Subcutaneous adipose tissue (tissue), 4 donors: ENCODE data around the gene ZNRF2. TPM values are rescaled to one million over a fixed set of nuclear protein-coding genes. Genes with fewer than 3 reads are reported as not detected.

Experiments used
- total RNA-seq, 4 donors: library from RNA; depleted of rRNA; stranded (reverse); fragments of >200 nt; gene quantifications; one replicate each; pipeline ENCODE4 v1.1.0, GENCODE V29; 2016
- TF ChIP-seq, protein P1 (sequence below): fragments of 450-650 bp; IDR thresholded peaks from one replicate; pipeline ENCODE4 v1.5.1; 2016; ENCODE audit warnings: low read depth, mild to moderate bottlenecking, control low read depth, antibody characterized with exemption, moderate library complexity

Gene ZNRF2
- total RNA-seq, 4 donors from 2014 or later, result 19.2 to 23.8 (median 21.3) TPM

GRCh38 chr7:30276203-30276900 lies 8.0 kb upstream of the ZNRF2 start:
- TF ChIP-seq, protein P1, sequence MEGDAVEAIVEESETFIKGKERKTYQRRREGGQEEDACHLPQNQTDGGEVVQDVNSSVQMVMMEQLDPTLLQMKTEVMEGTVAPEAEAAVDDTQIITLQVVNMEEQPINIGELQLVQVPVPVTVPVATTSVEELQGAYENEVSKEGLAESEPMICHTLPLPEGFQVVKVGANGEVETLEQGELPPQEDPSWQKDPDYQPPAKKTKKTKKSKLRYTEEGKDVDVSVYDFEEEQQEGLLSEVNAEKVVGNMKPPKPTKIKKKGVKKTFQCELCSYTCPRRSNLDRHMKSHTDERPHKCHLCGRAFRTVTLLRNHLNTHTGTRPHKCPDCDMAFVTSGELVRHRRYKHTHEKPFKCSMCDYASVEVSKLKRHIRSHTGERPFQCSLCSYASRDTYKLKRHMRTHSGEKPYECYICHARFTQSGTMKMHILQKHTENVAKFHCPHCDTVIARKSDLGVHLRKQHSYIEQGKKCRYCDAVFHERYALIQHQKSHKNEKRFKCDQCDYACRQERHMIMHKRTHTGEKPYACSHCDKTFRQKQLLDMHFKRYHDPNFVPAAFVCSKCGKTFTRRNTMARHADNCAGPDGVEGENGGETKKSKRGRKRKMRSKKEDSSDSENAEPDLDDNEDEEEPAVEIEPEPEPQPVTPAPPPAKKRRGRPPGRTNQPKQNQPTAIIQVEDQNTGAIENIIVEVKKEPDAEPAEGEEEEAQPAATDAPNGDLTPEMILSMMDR, result no peak

- TF ChIP-seq, protein P1, result no peak
Measured at GRCh38 chr7:30278376-30278775, 6.0 kb upstream of the ZNRF2 start.

- TF ChIP-seq, protein P1, result no peak
Measured at GRCh38 chr7:30278849-30279652, 5.3 kb upstream of the ZNRF2 start.

- TF ChIP-seq, protein P1, result no peak
Measured at GRCh38 chr7:30279653-30279904, 4.8 kb upstream of the ZNRF2 start.

- TF ChIP-seq, protein P1, result no peak
Measured at GRCh38 chr7:30280631-30281030, 3.8 kb upstream of the ZNRF2 start.

- TF ChIP-seq, protein P1, result no peak
Measured at GRCh38 chr7:30281263-30281662, 3.1 kb upstream of the ZNRF2 start.

GRCh38 chr7:30281791-30282190 lies 2.6 kb upstream of the ZNRF2 start:
- TF ChIP-seq, protein P1, result no peak
